Measurements from ENCODE around the gene KIAA1958.

DNA sequence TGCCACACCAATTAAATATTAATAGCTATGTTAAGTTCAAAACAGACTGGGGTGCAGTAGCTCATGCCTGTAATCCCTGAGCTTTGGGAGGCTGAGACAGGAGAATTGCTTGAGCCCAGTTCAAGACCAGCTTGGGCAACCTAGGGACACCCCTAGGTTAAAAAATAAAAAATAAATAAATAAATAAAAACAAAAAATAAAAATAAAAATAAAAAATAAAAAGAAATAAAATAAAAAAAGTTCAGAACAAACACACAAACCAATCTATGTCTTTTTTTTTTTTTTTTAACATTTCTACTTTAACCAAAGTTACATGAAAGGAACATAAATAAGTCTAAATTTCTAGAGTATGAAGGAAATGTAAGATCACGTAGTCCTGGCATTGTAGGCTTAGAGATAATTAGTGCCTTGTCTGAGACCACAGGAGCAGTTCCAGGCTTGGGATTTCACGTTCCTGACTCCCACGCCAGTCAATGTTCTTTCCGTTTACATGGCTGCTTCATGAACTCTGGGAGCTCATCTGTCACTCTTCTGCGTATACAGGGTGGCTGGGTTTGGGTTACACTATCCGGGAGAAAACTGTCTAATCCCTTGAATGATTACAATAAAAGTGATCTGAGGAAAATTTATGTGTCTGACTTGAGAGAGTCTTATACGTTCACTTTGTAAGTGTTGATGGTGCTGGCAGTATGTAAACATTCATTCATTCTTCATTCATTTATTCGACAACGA, 85.2 kb downstream of the KIAA1958 start:
- TF ChIP-seq, protein P1, sequence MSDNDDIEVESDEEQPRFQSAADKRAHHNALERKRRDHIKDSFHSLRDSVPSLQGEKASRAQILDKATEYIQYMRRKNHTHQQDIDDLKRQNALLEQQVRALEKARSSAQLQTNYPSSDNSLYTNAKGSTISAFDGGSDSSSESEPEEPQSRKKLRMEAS (IDR thresholded peaks at IDR 0.05), result no peak
- TF ChIP-seq POLR2AphosphoS5 (IDR thresholded peaks at IDR 0.05; ENCODE audit: low read depth, low read length), result no peak
- no peak for TF ChIP-seq EZH2phosphoT487 (IDR thresholded peaks at IDR 0.05; ENCODE audit: borderline replicate concordance)

All from HCT116 (cell line).